Astrocyte (in vitro differentiated cells and primary cell): ENCODE measurements around the gene ASB13.

ENCODE experiments used
- CTCF ChIP-seq: IDR thresholded peaks from 2 replicates; pipeline ENCODE4 v1.5.1; 2011; ENCODE audit warnings: low read depth, mild to moderate bottlenecking, inconsistent platforms, low read length, moderate library complexity; ENCODE audit not compliant: insufficient read depth
- EZH2 ChIP-seq: IDR thresholded peaks from 2 replicates; pipeline ENCODE4 v1.6.1; 2012; ENCODE audit warnings: mild to moderate bottlenecking, low read length, inconsistent platforms; ENCODE audit not compliant: insufficient read depth

GRCh38 chr10:5663692-5664427 is 2.5 kb downstream of the ASB13 start:
- TF ChIP-seq CTCF (no peak), EZH2 (no peak)
